ENCODE measurements around the gene PPIL6.
"Not testable (repeated sequence)": the region's sequence is repeated elsewhere in the genome, so short reads cannot be mapped to it uniquely, and the experiment has no call there.

Gene PPIL6

GRCh38 chr6:109393157-109393885 lies 47.1 kb downstream of the PPIL6 start:
- DNase-seq, result no peak

- DNase-seq, result no peak
Measured at GRCh38 chr6:109389650-109390274, 50.7 kb downstream of the PPIL6 start.

- no peak for DNase-seq
Measured at GRCh38 chr6:109388265-109388664, 52.2 kb downstream of the PPIL6 start.

GRCh38 chr6:109383438-109383940 lies 56.9 kb downstream of the PPIL6 start:
- DNase-seq, result no peak

GRCh38 chr6:109382576-109383437 lies 57.6 kb downstream of the PPIL6 start:
- DNase-seq, result peak; percentile 92

GRCh38 chr6:109381747-109382575 lies 58.5 kb downstream of the PPIL6 start, which contains the start of gene CD164:
Gene CD164 (minus strand): TSS chr6:109382467. CDS start chr6:109382378, 89 bp downstream.
- DNase-seq, result peak; percentile 96

- DNase-seq, result no peak
Measured at GRCh38 chr6:109381061-109381746, 59.2 kb downstream of the PPIL6 start.

GRCh38 chr6:109379711-109380110 lies 60.7 kb downstream of the PPIL6 start:
- no peak for DNase-seq

- no peak for DNase-seq
Measured at GRCh38 chr6:109377717-109378116, 62.7 kb downstream of the PPIL6 start.

GRCh38 chr6:109374326-109374892 lies 66.0 kb downstream of the PPIL6 start:
- DNase-seq, result no peak

- DNase-seq, result no peak
Measured at GRCh38 chr6:109373762-109374161, 66.7 kb downstream of the PPIL6 start.

GRCh38 chr6:109373331-109373730 lies 67.1 kb downstream of the PPIL6 start:
- no peak for DNase-seq

- no peak for DNase-seq
Measured at GRCh38 chr6:109372130-109372529, 68.3 kb downstream of the PPIL6 start.

GRCh38 chr6:109370792-109371191 lies 69.6 kb downstream of the PPIL6 start:
- DNase-seq, result no peak

- no peak for DNase-seq
Measured at GRCh38 chr6:109370336-109370735, 70.1 kb downstream of the PPIL6 start.

GRCh38 chr6:109369728-109370127 lies 70.7 kb downstream of the PPIL6 start:
- no peak for DNase-seq

- DNase-seq, result not testable (repeated sequence)
Measured at GRCh38 chr6:109364382-109365078, 75.9 kb downstream of the PPIL6 start.

GRCh38 chr6:109363753-109364152 lies 76.7 kb downstream of the PPIL6 start:
- no peak for DNase-seq

GRCh38 chr6:109362102-109362884 lies 78.1 kb downstream of the PPIL6 start:
- no peak for DNase-seq

GRCh38 chr6:109360791-109361190 lies 79.6 kb downstream of the PPIL6 start:
- DNase-seq, result no peak

Data from NCI-H1105 (cell line).